GM23248 (cell line): ENCODE results near the gene SYF2.

Experiments
- EZH2 ChIP-seq: fragments of 200-600 bp; sonication (generic); IDR thresholded peaks from 2 replicates; pipeline ENCODE4 v1.6.1; 2018; ENCODE audit warnings: antibody characterized with exemption, mild to moderate bottlenecking; ENCODE audit not compliant: insufficient read depth, poor library complexity, severe bottlenecking
- EZH2phosphoT487 ChIP-seq: fragments of 200-600 bp; sonication (generic); IDR thresholded peaks from 2 replicates; pipeline ENCODE4 v1.6.1; 2018; ENCODE audit warnings: antibody characterized with exemption, moderate library complexity, mild to moderate bottlenecking, low read depth; ENCODE audit not compliant: insufficient read depth

- TF ChIP-seq EZH2phosphoT487 (no peak), EZH2 (no peak)
Observed at GRCh38 chr1:25173809-25174340, 58.4 kb downstream of the SYF2 start.
